ENCODE data around the gene CDC42BPA.
A peak's percentile ranks its signal among the peaks of the same experiment; 100 is the strongest.

The CDC42BPA gene

GRCh38 chr1:226940806-226941067 lies 377.6 kb downstream of the CDC42BPA start:
- no peaks in the 10 kb centered on the region for H3K27me3 ChIP-seq
- peaks cover 71% of the 10 kb centered on the region for H3K4me1 ChIP-seq
- H3K9ac ChIP-seq: peak overlapping the region; percentile 91
- peak overlapping the region; percentile 78 for H3K27ac ChIP-seq
- no peak for TF ChIP-seq Cebpa-rat (IDR thresholded peaks at IDR 0.05)
- peaks cover 41% of the 10 kb centered on the region for H4K20me1 ChIP-seq
- H3K9me3 ChIP-seq: peaks cover 1% of the 10 kb centered on the region
- H3K4me2 ChIP-seq: peak overlapping the region; percentile 98
- 0 out of 2 replicates have a peak, but pooled peaks cover 5% of the 10 kb centered on the region for H3K36me3 ChIP-seq
- H3K4me3 ChIP-seq: peak overlapping the region; percentile 91

- H3K4me3 ChIP-seq: peak within 1 kb of the TSS; percentile 91
- H3K27me3 ChIP-seq: no peaks in the 10 kb centered on the region
- H3K9ac ChIP-seq: peak within 1 kb of the TSS; percentile 91
- H4K20me1 ChIP-seq: peaks cover 35% of the 10 kb centered on the region
- TF ChIP-seq Cebpa-rat (IDR thresholded peaks at IDR 0.05): no peak
- H3K36me3 ChIP-seq: 0 out of 2 replicates have a peak, but pooled peaks cover 5% of the 10 kb centered on the region
- H3K27ac ChIP-seq: peak within 1 kb of the TSS; percentile 94
- peak within 1 kb of the TSS; percentile 98 for H3K4me2 ChIP-seq
- H3K9me3 ChIP-seq: peaks cover 7% of the 10 kb centered on the region
- peaks cover 65% of the 10 kb centered on the region for H3K4me1 ChIP-seq
These were observed 378.1 kb downstream of the CDC42BPA start, which contains the start of gene COQ8A for GRCh38 chr1:226940029-226940805. Gene COQ8A, plus strand, starts transcription at chr1:226940294. Its CDS starts 21,092 bp downstream, at chr1:226961386.

Data from BLaER1 (cell line).